NCI-H2196 (cell line): ENCODE measurements around the gene RASSF7.

Experiments used
- DNase-seq: peaks from one replicate; lab custom pipeline; 2025; ENCODE audit not compliant: unreplicated experiment; lab: John Stamatoyannopoulos, UW

Gene RASSF7

DNA sequence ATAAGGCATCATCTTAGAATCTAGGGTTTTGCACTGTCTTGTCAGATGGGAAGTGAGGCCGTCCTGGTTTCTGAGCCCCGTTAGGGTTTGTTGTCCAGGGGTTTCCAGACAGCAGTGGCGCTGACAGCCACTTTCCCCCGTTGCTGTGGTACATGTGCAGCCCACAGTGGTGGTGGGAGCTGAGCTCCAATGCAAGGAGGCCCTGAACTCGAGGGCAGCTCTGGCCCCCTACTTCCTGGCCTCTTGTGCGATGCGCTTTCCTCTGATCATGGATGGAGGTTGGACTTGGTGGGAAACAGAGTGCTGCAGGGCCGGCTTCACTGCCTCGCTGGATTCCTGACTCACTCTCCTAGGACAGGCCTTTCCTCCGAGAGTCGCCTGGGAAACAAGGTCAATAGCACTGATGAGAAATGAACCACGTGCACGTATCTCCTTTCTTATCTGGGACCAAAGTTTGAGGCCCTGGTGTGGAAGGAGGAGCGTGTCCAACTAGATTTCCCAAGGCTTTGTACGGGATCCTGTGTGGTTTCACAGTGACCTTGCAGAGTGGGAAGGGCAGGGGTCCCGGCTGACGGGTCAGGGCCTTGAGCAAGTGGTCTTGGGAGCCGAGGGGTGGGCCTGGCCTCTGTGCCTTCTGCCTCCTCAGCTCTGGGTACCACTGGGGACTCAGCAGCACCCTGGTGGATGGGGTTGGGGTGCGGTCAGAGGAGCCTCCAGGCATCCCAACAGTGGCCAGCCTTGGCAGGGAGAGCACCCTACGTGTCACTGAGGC lies 19.2 kb downstream of the RASSF7 start:
- no peak for DNase-seq

DNA sequence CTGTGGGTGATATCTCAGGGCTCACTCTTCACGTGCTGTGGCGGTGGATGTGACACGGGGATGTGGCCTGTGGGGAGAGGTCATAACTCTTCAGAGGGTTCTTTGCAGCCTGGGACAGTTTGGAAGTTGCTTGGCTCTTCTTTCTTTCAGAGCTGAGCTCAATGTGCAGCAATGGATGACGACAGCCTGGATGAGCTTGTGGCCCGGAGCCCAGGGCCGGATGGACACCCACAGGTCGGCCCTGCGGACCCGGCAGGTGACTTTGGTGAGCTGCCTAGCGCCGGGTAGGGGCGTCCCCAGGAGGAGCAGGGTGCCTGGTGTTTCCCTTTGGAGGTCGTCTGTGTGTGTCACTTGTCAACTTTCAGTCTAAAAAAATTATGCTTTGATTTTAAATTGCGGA lies 20.6 kb downstream of the RASSF7 start:
- DNase-seq: no peak

DNA sequence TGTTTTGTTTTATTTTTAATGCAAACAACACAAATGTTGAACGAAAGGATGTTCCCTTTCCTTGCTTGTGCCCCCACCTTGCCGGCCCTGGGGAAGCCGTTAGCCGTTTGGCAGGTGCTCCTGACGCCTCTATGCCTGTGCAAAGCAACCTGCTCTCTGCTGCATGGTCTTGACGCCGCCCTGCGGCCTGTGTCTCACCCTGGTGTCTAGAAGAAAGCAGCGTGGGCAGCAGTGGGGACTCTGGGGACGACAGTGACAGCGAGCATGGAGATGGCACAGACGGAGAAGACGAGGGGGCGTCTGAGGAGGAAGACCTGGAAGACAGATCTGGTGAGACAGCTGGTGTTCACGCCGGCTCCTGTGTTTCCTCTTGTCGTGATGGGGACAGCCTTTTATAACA lies 21.0 kb downstream of the RASSF7 start:
- DNase-seq: no peak

DNA sequence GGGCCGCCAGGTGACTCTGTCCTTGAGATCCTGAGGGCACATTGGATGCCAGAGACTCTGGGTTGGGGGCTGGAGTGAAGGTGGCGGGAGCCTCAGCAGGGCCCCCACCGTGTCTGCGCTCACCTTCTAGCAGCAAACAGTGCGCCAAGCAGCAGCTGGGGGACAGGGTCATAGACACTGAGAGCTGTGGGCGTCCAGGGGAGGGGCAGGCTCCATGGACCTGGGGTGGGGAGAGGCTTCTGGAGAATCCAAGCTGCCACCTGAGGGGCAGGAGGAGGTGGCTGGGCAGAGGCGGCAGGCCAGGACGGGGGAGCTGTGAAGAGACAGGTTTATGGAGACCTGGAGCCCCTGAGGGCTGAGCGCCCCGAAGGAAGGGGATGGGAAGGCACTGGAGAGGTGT lies 23.5 kb downstream of the RASSF7 start:
- no peak for DNase-seq

DNA sequence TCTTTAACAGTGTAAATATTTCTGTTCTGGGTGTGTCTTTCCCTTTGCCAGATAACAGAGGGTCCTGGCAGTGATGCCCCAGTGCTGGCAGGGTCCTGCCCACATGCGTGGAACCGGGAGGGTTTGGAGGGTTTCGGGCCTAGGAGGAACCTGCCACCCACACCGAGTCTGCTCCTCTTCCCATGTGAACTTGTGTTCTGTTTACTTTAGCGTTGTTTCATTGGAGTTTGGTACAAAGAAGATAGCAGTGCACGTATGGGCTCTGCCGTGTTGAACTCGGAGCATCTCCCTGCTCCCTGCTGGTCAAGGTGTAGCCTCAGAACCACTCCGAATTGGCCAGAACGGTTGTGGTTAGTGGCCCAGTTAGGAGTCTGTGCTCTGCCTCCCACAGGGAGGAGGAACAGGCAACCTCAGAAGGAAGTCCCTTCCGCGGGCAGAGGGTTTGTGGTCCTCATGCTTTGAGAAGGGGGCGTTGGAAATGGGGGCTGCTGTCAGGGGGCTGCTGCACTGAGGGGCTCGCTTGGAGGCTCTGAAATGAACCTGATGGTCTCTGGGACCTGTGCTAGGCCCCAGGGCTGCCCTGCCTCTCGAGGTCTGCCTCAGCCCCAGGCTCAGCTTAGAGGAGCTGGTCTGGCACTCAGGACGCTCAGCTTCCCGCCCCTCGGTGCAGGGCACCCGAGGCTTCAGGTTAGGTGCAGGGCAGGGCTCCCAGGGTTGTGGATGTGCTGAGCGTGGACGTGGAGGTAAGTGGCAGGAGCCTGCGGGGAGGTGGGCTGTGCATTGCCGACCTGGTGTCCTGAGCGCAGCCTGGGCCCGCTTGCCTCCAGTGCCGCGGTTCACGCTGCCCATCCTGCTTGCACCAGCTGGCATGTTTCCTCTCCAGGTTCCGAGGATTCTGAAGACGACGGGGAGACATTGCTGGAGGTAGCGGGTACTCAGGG lies 25.9 kb downstream of the RASSF7 start:
- no peak for DNase-seq

DNA sequence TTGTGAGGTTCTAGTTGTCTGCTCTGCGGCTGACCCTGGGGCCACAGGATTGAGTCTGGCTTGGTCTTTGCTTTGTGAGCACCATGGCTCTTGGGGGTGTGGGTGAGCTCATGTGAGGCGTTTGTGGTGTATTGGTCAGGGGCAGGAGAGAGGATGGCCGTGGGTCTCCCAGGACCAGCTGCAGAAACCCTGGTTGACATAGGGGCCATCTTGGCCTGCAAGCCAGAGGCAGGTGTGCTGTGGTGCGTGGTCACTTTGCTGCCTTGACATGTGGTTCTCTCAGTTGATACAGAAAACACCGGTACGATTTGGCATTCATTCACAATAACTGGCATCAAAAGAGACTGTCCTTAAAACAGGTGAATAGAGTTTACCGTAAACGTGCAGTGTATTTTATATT lies 26.8 kb downstream of the RASSF7 start:
- DNase-seq: no peak

DNA sequence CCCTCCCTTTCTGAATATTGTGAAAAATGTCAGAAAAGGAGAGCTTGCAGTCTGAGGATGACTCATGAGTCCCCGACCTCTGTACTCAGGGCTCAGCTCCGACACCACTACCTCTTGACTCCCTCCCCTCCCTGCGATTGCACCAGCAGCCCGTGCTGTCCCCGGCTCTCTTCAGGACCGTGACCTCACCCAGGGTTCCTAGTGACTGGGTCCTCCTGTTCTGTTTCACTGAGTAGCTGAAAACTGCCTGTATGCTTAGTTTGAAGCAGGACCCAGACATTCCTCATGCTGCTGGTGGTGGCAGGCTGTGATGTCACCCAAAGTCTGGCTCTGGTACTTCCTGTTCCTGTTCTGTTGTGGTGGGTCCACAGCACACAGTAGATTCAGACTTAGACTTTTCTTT lies 27.2 kb downstream of the RASSF7 start:
- DNase-seq: no peak

DNA sequence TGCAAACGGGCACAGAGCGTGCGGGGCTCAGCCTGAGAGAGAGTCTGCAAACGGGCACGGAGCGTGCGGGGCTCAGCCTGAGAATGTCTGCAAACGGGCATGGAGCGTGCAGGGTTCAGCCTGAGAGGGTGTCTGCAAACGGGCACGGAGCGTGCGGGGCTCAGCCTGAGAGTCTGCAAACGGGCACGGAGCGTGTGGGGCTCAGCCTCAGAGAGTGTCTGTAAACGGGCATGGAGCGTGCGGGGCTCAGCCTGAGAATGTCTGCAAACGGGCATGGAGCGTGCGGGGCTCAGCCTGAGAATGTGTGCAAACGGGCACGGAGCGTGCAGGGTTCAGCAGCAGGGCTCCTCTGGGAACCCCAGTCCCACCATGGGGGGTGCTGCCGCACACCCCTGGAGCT lies 29.0 kb downstream of the RASSF7 start:
- no peak for DNase-seq

DNA sequence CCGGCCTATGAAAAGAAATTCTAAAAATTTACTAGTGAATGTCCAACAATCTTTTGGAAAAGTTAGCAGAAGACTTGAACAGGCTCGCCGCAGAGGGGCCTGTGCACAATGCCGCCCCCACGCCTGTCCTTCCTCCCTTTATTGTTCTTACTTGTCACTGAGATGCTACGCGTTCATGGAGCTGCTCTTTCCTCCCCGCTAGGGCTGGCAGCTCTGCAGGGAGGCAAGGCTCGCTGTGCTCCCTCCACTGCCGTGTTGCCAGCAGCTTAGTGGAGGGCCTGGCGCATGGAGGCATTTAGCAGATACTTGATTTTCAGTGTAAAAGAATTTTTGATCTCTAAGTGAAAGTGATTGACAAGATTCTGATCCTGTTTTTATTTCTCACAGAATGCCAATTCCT lies 30.2 kb downstream of the RASSF7 start:
- no peak for DNase-seq

DNA sequence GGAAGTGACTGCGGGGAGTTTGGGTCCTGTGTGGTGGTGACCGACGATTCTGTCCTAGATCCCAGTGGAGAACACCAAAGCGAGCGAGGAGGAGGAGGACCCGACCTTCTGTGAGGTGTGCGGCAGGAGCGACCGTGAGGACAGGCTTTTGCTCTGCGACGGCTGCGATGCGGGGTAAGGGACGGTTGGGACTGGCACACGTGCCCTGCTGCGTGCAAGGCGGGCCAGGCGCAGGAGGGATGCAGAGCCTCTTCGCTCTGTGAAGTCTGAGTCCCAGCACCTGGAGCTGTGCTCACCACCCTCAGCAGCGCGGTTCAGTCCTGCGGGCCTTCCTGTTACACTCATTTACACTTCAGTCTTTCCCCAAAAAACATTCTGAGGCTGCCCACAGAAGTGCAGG lies 31.7 kb downstream of the RASSF7 start:
- no peak for DNase-seq

DNA sequence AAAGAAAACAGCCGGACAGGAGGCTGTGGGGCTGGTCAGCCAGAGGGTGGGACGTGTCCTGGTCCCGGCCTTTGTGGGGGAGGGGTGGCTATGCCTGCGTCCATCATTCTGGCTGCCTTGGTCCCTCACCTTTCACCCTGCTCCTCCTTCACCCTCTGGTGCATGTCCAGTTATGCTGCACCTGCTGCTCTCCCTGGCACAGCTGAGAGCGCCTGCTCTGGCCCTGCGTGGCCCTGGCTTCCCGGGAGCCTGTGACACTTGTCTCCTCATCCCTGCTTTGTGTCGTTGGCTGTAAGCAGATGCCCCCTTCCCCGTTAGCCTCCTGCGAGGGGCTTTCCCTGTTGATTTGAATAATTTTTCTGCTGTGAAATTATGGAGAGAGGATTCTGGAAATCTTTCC lies 32.1 kb downstream of the RASSF7 start:
- no peak for DNase-seq

DNA sequence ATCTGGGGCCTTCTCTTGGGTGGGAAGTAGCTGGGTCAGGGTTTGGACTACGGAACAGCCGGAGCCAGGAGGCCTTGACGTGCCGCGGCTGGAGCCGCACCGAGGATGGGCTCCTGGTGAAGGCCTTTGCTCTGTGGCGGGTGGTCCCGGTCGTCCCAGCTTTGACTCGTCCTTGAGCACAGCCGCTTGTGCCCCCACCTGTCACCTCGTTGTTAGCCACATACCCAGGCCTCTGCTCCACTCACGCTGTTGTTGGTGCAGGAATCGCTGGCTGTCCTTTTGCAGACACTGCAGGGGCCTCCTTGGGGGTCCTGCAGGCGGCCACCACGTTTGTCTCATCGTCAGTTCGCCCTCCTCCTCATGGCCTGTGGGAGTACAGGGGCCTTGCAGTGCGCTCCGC lies 32.6 kb downstream of the RASSF7 start:
- no peak for DNase-seq

DNA sequence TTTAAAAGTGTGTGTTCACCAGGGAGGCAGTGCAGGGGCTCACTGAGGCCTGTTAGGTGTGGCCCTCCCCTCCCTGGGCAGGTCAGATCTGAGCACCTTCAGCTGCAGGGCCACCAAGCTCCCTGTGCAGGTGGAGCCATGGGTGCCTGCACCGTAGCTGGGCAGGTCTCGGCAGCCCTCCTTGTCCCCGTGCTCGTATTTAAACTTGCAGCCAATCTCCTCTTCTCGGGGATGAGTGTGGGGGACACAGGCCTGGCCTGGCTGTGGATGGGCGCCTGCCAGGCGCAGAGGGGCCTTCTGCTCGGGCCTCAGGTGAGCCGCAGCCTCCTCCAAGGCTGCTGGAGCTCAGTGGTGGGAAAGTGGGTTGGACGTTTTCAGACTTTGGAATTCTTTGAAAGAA lies 34.6 kb downstream of the RASSF7 start:
- no peak for DNase-seq

DNA sequence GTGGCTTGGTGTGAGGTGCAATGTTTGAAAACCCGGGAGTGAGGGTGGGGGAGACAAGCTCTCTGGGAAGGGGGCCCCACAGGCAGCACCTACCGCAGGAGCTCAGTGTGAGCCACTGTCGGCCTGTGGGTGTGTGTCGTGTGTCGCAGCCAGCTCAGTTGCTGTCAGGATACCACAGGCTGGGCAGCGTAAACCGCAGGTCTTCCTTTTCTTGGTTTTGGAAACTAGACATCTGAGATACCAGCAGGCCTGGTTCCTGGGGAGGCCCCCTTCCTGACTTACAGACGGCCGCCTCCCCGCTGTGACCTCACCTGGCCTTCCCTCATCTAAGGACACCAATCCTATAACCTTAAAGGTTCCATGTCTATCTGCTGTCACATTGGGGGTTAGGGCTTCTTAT lies 35.6 kb downstream of the RASSF7 start:
- DNase-seq: no peak

DNA sequence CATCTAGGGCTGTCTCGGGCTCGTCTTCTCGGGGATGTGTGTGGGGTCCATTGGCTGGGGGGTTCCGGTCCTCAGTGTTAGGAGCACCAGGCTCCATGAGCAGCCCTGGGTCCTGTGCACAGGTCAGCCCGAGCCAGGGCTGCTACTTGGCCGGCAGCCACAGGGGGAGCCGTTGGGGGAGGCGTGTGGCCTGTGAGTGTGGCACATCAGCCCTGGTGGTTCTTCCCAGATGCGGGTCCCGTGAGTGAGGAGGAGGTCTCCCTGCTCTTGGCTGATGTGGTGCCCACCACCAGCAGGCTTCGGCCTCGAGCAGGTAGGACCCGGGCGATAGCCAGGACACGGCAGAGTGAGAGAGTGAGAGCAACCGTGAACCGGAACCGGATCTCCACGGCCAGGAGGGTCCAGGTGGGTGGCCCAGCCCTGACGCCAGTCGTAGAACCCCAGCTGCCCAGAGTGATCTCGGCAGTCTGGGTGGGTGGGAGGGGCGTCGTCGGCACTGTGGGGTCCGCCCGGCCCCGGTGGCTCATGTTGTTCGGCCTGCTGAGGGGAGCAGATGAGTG lies 36.5 kb downstream of the RASSF7 start:
- DNase-seq: no peak

DNA sequence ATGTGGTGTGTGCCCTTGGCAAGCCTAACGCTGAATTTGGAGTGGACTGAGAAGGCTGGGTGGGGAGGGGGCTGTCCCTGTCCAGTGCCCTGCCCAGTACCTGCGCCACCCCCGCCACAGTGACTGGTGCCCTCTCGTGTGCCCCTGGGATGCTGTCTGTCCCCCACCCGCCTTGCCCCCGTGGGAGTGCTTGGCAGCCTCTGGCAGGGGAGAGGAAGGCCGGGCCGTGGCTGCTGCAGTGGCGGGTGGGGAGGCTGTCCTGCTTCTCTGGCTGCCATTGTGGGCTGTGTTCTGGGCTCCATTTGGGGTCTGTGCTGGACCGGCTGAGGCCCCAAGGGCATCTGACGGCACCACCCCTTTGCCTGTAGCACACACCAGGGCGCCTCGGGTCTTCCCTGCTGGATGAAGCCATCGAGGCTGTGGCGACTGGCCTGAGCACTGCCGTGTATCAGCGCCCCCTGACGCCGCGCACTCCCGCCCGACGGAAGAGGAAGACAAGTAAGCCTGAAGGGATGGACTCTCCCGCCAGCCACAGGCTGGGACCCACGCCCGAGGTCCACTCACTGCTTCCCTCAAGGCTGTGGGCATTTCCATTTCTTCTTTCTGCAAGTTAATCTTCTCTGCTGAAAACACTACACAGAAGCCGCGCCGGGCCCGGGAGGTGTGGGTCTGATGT lies 37.4 kb downstream of the RASSF7 start:
- DNase-seq: no peak

DNA sequence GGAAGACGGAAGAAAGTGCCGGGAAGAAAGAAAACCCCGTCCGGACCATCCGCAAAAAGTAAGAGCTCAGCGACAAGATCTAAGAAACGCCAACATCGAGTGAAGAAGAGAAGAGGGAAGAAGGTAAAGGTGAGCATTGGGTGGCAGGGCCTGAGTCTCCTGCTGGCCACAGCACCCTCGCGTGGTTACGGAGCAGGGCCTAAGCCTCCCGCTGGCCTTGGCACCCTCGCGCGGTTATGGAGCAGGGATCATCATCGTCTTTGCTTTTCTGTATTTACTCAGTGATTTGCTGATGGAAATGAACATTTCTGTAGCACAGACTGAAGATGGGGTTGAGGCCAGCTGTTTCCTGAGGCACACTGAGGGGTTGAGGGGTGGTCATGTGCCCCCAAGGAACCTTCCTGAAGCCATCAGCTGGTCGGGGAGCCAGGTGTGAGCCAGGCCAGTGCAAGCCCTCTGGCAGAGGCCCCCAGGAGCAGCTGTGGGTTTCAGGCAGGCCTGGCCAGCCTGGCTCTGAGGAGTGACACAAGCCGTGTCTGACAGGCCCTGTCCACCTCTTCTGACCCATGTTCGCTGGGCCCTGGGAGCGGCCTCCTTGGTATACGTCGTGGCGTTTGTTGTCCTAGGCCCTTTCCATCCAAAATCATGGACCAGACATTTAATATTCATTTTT lies 40.9 kb downstream of the RASSF7 start:
- no peak for DNase-seq

DNA sequence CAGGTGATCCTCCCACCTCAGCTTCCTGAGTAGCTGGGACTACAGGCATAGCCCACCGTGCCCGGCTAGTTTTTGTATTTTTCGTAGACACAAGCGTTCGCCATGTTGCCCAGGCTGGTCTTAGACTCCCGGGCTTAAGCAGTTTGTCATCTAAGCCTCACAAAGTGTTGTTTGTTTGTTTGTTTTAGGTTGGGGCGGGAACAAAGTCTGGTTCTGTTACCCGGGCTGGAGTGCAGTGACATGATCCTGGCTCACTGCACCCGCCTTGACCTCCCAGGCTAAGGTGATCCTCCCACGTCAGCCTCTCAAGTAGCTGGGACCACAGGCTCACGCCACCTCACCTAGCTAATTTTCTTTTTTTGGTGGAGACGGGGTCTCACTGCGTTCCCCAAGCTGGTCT lies 42.4 kb downstream of the RASSF7 start:
- no peak for DNase-seq

DNA sequence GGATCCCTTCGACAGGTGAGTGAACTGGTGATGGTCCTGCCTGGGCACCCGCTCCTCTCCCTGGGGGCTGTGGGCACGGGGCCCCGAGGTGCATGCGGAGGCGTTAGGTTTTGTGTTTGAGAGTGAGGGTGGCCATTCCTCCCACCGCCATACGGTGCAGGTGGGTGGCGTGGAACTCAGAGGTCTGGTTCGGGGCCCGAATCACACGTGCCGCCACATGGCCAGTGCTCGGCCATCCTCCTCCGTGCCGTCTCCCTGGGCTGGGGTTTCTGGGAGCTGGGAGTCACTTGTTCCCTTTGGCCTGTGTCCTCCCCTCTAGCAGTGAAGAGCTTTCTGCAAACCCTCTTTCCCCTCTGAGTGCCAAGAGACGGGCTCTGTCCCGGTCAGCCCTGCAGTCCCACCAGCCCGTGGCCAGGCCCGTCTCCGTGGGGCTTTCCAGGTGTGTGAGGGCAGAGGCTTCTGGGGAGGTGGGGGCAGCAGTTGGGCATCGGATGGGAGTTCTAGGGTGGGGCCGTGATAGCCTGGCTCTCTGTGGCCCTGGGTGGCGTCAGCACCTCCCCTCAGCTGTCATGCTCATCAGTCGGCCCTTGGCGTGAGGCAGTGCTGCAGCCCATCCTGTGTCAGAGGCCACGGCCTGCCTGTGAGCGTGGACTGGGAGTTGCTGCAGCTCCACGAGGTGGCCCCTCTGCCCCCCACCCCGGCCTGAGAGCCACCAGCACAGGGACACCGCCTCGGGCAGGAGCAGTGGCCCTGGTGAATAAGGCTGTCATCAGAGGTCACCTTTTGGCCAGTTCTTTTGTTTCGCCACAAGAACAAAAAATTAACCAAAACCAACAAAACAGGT lies 44.7 kb downstream of the RASSF7 start:
- no peak for DNase-seq

DNA sequence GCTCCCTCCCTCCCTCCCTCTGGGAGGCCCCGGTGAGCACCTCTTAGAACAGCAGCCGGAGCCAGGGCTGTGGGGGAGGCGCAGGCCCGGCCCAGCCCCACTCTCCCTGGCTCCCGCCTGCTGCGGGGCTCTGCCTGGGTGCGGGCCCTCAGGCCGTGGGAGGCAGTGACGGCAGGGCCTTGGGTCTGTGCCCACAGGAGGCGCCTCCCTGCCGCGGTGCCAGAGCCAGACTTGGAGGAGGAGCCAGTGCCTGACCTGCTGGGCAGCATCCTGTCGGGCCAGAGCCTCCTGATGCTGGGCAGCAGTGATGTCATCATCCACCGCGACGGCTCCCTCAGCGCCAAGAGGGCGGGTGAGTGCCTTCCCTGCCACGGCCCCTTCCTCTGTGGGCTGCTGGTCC lies 45.5 kb downstream of the RASSF7 start:
- DNase-seq: peak; percentile 97
